Suprapubic skin (tissue), 4 donors: ENCODE measurements around the gene ATP1A2. TPM values are rescaled to one million over a fixed set of nuclear protein-coding genes. Genes with fewer than 3 reads are reported as not detected.
"Not testable (repeated sequence)": the region's sequence is repeated elsewhere in the genome, so short reads cannot be mapped to it uniquely, and the experiment has no call there.

Experiments used
- DNase-seq, 2 donors: peaks; one replicate each; pipeline ENCODE4 v3.0.0-alpha.2; 2019; ENCODE audit warnings: low spot score in 2 of 2
- H3K27ac ChIP-seq: fragments of 200-600 bp; sonication (generic); one replicate; pipeline ENCODE4 v1.5.1; 2019
- H3K27me3 ChIP-seq: fragments of 200-600 bp; sonication (generic); one replicate; pipeline ENCODE4 v1.5.1; 2019
- H3K36me3 ChIP-seq: fragments of 200-600 bp; sonication (generic); one replicate; pipeline ENCODE4 v1.5.1; 2019
- H3K4me1 ChIP-seq: fragments of 200-600 bp; sonication (generic); one replicate; pipeline ENCODE4 v1.5.1; 2019
- H3K4me3 ChIP-seq: fragments of 200-600 bp; sonication (generic); one replicate; pipeline ENCODE4 v1.5.1; 2019; ENCODE audit warnings: mild to moderate bottlenecking
- H3K9me3 ChIP-seq: fragments of 200-600 bp; sonication (generic); one replicate; pipeline ENCODE4 v1.5.1; 2019
- EP300 ChIP-seq: sonication (generic); formaldehyde crosslinking; IDR thresholded peaks from one replicate; pipeline ENCODE4 v1.6.1; 2017; ENCODE audit warnings: antibody characterized with exemption
- POLR2A ChIP-seq, 2 donors: fragments of 450-650 bp; IDR thresholded peaks; one replicate each; pipeline ENCODE4 v1.6.1; 2017; ENCODE audit warnings: antibody characterized with exemption in 2 of 2, mild to moderate bottlenecking in 2 of 2, moderate library complexity in 2 of 2
- POLR2AphosphoS5 ChIP-seq, 3 donors: sonication (generic); formaldehyde crosslinking; IDR thresholded peaks; one replicate each; pipeline ENCODE4 v1.6.1; 2017; ENCODE audit warnings: antibody characterized with exemption in 3 of 3
- WGBS: methylation state at CpG from one replicate; pipeline ENCODE4 v1.1.5; 2018; 5-methylcytosine and 5-hydroxymethylcytosine counted together
- total RNA-seq, 4 donors: library from RNA; depleted of rRNA; stranded (reverse); fragments of >200 nt; gene quantifications; one replicate each; pipeline ENCODE4 v1.1.0, GENCODE V29; 2016
- TF ChIP-seq, protein P1 (sequence below), 2 donors: fragments of 200-600 bp in 1 of 2; fragments of 450-650 bp in 1 of 2; sonication (generic) in 1 of 2; IDR thresholded peaks; one replicate each; pipeline ENCODE4 v1.5.1; 2016 to 2019; ENCODE audit warnings: antibody characterized with exemption in 2 of 2, mild to moderate bottlenecking in 1 of 2, moderate library complexity in 1 of 2

The ATP1A2 gene
- total RNA-seq, 4 donors from 2014 or later: 4.2 to 6.9 (median 4.8) TPM

DNA sequence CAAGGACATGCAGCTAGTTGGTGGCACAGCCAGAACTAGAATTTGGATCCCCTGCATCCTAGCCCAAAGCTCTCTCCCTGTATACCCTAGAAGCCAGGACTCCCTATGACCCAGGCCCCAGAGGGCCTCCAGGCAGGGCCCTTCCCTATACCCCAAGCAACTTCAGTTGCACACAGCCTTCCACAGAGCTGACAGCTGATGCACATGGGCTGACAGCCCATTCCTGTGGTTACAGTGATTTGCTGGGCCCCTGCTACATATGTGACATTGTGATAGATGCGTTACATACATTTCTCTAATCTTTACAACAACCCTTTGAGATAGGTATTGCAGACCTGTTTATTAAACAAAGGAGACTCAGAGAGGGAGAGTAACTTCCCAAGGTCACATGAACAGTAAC, 5.8 kb downstream of the ATP1A2 start:
- 78% methylated on average over 1 of the region's 1 CpG for WGBS

DNA sequence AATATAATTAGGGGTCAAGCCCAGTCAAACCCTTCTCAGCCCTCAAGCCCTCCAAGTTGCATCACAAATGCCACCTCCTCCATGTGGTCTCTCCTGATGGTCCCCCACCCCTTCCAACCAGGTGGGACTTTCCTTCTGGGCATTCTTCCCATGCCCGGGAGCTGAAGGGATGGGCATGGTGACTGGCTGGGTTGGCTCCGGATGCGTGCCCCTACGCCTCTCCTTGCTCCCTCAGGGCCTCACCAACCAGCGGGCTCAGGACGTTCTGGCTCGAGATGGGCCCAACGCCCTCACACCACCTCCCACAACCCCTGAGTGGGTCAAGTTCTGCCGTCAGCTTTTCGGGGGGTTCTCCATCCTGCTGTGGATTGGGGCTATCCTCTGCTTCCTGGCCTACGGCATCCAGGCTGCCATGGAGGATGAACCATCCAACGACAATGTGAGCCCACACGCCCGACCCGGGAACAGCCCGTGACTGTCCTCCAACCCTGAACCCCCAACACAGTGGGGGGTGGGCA, 7.5 kb downstream of the ATP1A2 start:
- WGBS: 66% methylated on average over 16 of the region's 16 CpGs
- no peak for TF ChIP-seq POLR2A (IDR thresholded peaks at IDR 0.05)
- TF ChIP-seq POLR2AphosphoS5 (IDR thresholded peaks at IDR 0.05): no peak
- TF ChIP-seq, protein P1, sequence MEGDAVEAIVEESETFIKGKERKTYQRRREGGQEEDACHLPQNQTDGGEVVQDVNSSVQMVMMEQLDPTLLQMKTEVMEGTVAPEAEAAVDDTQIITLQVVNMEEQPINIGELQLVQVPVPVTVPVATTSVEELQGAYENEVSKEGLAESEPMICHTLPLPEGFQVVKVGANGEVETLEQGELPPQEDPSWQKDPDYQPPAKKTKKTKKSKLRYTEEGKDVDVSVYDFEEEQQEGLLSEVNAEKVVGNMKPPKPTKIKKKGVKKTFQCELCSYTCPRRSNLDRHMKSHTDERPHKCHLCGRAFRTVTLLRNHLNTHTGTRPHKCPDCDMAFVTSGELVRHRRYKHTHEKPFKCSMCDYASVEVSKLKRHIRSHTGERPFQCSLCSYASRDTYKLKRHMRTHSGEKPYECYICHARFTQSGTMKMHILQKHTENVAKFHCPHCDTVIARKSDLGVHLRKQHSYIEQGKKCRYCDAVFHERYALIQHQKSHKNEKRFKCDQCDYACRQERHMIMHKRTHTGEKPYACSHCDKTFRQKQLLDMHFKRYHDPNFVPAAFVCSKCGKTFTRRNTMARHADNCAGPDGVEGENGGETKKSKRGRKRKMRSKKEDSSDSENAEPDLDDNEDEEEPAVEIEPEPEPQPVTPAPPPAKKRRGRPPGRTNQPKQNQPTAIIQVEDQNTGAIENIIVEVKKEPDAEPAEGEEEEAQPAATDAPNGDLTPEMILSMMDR (IDR thresholded peaks at IDR 0.05): no peak

More for the DNA sequence above, 5.8 kb downstream of the ATP1A2 start:
- H3K4me1 ChIP-seq: peaks cover 37% of the 10 kb centered on the region
- no peak overlapping the region for H3K4me3 ChIP-seq
- TF ChIP-seq POLR2A (IDR thresholded peaks at IDR 0.05) (no peak), POLR2AphosphoS5 (IDR thresholded peaks at IDR 0.05) (no peak), EP300 (no peak)
- TF ChIP-seq, protein P1 (IDR thresholded peaks at IDR 0.05): no peak
- no peaks in the 10 kb centered on the region for H3K9me3 ChIP-seq
- no peak for DNase-seq
- no peak overlapping the region for H3K27ac ChIP-seq
- no peaks in the 10 kb centered on the region for H3K36me3 ChIP-seq
- H3K27me3 ChIP-seq: peaks cover 7% of the 10 kb centered on the region

DNA sequence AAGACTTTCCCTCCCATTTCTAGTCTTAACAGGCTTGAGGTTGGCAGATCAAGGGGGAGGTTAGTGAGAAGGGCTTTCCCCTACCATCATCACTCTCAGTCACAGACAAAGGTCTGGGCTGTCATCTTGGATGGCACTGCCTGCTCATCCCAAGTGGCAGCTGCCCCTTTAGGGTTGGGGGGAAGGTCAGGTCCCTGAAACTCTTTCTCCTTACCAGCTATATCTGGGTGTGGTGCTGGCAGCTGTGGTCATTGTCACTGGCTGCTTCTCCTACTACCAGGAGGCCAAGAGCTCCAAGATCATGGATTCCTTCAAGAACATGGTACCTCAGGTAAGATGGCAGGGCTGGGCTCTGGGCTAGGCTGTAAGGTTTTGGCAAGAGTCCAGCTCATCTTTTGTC, 8.2 kb downstream of the ATP1A2 start:
- Histone ChIP-seq H3K27ac (no peak overlapping the region), H3K4me3 (no peak overlapping the region), H3K4me1 (peaks cover 17% of the 10 kb centered on the region), H3K9me3 (no peaks in the 10 kb centered on the region), H3K36me3 (no peaks in the 10 kb centered on the region), H3K27me3 (no peaks in the 10 kb centered on the region)
- TF ChIP-seq POLR2AphosphoS5 (IDR thresholded peaks at IDR 0.05) (no peak), POLR2A (IDR thresholded peaks at IDR 0.05) (no peak), EP300 (no peak)
- TF ChIP-seq, protein P1 (IDR thresholded peaks at IDR 0.05): no peak
- DNase-seq: no peak

More for the DNA sequence above, 7.5 kb downstream of the ATP1A2 start:
- no peak for DNase-seq
- peaks cover 23% of the 10 kb centered on the region for H3K4me1 ChIP-seq
- no peaks in the 10 kb centered on the region for H3K36me3 ChIP-seq
- no peak overlapping the region for H3K27ac ChIP-seq
- H3K27me3 ChIP-seq: no peaks in the 10 kb centered on the region
- H3K9me3 ChIP-seq: no peaks in the 10 kb centered on the region
- no peak overlapping the region for H3K4me3 ChIP-seq

DNA sequence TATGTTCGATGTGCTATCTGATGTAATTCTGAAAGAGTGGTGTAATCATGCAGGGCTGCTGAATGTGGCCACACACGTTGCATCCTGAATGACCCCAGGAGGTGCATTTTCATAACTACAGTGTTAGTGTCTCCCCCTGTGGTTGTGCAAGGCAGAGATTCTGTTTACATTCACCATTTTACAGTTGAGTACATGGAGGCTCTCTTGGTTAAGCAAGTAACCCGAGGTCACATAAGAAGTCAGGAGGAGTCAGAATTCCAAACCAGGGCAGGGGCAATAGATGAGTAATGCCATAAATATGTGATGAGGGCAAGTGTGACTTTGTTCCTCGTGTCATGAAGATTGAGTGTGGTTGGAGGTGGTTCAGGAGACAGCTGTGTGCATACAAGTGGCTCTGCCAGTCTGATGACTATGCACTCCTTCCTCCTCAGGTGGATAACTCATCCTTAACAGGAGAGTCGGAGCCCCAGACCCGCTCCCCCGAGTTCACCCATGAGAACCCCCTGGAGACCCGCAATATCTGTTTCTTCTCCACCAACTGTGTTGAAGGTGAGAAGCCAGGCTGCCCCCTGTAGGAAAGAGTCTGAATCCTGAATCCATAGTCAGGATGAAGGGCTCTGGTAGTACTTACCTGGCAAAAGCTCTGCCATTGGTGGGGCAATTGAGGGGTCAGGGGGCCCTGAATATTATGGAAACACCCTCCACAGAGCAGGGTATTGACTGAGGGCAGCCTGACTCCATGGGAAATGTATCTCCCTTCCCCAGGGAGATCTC, 9.3 kb downstream of the ATP1A2 start:
- H3K4me1 ChIP-seq: peaks cover 16% of the 10 kb centered on the region
- 38% methylated on average over 8 of the region's 8 CpGs for WGBS
- TF ChIP-seq EP300 (peak; percentile 62), POLR2A (IDR thresholded peaks at IDR 0.05) (no peak)
- H3K36me3 ChIP-seq: no peaks in the 10 kb centered on the region
- H3K9me3 ChIP-seq: no peaks in the 10 kb centered on the region
- H3K27me3 ChIP-seq: no peaks in the 10 kb centered on the region
- no peak overlapping the region for H3K4me3 ChIP-seq
- DNase-seq: no peak
- no peak overlapping the region for H3K27ac ChIP-seq

DNA sequence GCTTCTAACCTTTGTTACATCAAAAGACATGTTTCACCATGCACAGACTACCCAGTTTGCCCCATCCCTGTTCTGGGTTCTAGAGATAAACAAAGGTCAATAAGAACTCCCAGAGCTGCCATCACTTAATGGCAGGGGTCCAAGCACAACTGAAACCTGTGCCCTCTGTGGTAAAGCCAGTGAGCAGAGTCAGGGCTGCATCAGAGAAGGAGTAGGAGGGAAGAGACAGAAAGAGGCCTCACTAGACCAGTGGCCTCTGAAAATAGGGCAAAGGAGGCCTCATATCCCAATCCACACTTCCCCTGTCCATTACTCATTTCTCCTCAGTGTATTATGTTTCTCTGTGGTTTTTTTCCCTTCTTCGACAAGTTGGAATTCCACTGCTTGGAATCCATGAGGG, 10.2 kb downstream of the ATP1A2 start:
- no peak for TF ChIP-seq POLR2AphosphoS5 (IDR thresholded peaks at IDR 0.05)
- TF ChIP-seq, protein P1 (IDR thresholded peaks at IDR 0.05): no peak
- no peak for TF ChIP-seq EP300
- TF ChIP-seq POLR2A (IDR thresholded peaks at IDR 0.05): no peak
- H3K4me3 ChIP-seq: no peak overlapping the region
- peaks cover 16% of the 10 kb centered on the region for H3K4me1 ChIP-seq
- no peak overlapping the region for H3K27ac ChIP-seq
- DNase-seq: no peak
- H3K36me3 ChIP-seq: no peaks in the 10 kb centered on the region
- no peaks in the 10 kb centered on the region for H3K9me3 ChIP-seq
- H3K27me3 ChIP-seq: no peaks in the 10 kb centered on the region
- WGBS: 72% methylated on average over 1 of the region's 1 CpG

DNA sequence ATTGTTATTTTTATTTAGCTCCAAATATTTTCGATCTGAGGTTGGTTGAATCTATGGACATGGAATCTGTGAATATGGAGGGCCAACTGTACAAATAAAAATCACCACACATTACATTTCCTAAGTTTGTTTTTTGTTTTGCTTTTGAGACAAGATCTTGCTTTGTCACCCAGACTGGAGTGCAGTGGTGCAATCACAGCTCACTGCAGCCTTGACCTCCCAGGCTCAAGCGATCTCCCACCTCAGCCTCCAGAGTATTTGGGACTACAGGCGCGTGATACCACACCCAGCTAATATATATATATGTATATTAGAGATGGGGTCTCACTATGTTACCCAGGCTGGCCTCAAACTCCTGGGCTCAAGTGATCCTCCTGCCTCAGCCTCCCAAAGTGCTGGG, 10.8 kb downstream of the ATP1A2 start:
- not testable (repeated sequence) for DNase-seq, H3K9me3 ChIP-seq, H3K4me3 ChIP-seq, H3K27me3 ChIP-seq, H3K27ac ChIP-seq, H3K36me3 ChIP-seq
- peaks cover 19% of the 10 kb centered on the region for H3K4me1 ChIP-seq
- 68% methylated on average over 4 of the region's 4 CpGs for WGBS
